22Rv1 (cell line): Measurements from ENCODE around the gene PRUNE2.

Experiments used
- CTCF ChIP-seq: fragments of 450-650 bp; IDR thresholded peaks from 2 replicates; pipeline ENCODE4 v1.5.1; 2017; ENCODE audit warnings: mild to moderate bottlenecking
- ZFX ChIP-seq: fragments of 450-650 bp; IDR thresholded peaks from 2 replicates; pipeline ENCODE4 v1.6.1; 2017; ENCODE audit warnings: antibody characterized with exemption, borderline replicate concordance

- TF ChIP-seq CTCF (no peak), ZFX (no peak)
Observed at GRCh38 chr9:76789840-76790239, 116.1 kb downstream of the PRUNE2 start.
